ENCODE results near the gene WDR11. TPM values are rescaled to one million over a fixed set of nuclear protein-coding genes. Genes with fewer than 3 reads are reported as not detected.

Gene WDR11
- polyA plus RNA-seq, 1 donor = 34.0 TPM

DNA sequence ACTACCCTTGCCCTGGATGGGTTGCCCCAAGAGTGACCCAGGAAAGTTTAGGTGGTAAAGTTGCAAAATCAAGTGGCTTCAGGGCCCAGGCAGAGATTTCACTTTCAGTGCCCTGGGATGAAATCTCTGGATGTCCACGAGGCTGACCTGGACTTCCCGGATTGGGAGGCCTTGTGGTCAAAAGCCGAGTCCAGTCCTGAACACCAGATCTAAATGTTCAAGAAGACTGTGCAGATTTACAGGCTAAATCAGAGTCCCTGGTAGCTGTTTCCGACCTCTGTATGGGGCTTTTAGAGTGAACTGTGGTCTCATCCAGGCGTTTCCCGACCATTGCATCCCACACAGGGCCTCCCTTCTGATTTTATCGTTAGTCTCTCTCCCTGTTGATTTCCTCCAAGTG is 95.3 kb downstream of the WDR11 start:
- no peak for DNase-seq

GRCh38 chr10:120948889-120949608 is 97.9 kb downstream of the WDR11 start:
- peak; percentile 87 for DNase-seq

DNA sequence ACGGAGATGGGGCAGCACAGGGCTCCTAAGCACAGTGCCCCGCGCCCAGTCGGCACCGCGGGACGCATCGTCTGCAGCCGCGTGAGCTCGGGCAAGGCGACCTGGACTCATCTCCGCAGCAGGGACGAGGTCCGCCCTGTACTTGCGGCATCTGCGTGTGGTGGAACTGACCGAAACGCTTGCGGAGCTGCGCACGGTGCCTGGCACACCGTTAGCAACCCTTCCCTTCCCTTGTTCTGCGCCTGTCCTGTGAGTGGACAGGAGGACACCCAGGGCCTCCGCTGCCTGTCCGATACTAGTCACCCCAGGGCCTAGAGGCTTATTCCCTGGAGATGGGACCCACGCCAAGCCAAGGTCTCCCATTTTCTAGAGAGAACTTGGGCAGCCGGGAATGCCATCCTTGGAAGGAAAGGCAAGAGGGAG is 98.5 kb downstream of the WDR11 start:
- peak; percentile 8 for DNase-seq

DNA sequence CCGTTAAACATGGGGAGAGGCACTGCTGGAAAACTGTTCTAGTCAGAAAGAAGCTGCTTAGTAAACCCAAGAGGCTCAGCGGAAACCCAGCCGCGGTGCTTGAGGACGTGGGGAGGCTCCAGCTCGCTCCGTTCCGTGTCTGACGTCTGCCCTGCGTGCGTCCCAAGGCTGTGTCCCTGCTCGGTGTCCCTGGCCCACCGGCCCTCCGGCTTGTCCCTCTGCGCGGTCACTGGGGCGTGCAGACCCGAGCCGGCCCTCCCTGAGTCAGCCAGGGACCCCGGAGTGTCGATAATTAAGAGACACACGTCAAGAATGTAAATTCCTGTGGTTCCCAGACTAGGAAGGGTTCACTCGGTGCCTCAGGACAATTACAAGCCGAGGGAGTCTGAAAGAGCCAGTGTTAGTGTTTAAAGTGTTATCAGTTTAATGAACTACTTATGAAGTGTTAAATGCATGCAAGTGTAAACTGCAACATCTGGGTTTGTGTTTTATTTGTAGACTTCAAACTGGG is 98.9 kb downstream of the WDR11 start:
- DNase-seq = peak; percentile 14

GRCh38 chr10:120951288-120951687 is 100.1 kb downstream of the WDR11 start:
- DNase-seq = no peak

DNA sequence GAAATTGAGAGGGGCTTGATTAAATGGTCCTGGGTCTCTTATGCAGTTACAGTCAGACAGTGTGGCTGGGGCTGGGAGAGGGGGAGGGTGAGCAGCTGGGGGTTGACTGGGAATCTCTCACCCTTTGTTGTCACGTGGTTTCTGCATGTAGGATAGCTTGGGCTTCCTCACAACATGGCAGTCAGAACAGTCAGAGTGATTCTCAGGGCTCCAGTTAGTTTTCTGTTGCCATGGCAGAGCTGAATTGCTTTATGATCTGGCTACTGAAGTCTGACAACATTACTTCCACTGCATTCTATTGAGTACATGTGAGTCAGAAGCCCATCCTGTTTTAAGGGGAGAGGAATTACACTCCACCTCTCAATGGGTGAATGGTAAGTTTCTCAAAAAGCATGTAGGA is 102.7 kb downstream of the WDR11 start:
- no peak for DNase-seq

Measured in hindlimb muscle (tissue), 1 donor.